Measurements from ENCODE around the gene C1QC.

The C1QC gene

DNA sequence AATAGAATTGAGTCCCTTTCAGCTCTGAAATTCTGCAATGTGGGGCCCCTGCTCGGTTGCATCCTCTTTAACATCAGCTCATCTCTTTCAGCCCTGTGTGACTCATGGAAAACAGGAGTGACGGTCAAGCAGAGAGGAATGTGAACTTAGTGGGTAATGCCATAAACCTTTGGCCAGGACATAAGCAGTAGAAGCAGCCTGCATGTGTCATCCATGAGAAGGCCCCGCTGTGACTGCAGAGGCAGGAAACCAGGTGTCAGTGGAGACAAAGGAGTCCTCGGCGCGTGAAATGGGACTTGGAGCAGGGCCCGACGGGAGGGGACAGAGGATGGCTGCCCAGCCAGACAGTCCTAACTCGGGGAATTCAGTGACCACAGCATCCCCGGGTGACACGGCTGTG is 46.1 kb downstream of the C1QC start:
- intact Hi-C loops (cut with micrococcal nuclease), result no loop called here
- Mint-ChIP-seq H3K9me3 (no peaks in the 10 kb centered on the region), H3K4me1 (ENCODE audit: low read depth) (no peaks in the 10 kb centered on the region), H3K4me3 (no peak overlapping the region), H3K27me3 (peaks cover 14% of the 10 kb centered on the region), H3K27ac (no peak overlapping the region), H3K36me3 (ENCODE audit: low read depth) (no peaks in the 10 kb centered on the region)

DNA sequence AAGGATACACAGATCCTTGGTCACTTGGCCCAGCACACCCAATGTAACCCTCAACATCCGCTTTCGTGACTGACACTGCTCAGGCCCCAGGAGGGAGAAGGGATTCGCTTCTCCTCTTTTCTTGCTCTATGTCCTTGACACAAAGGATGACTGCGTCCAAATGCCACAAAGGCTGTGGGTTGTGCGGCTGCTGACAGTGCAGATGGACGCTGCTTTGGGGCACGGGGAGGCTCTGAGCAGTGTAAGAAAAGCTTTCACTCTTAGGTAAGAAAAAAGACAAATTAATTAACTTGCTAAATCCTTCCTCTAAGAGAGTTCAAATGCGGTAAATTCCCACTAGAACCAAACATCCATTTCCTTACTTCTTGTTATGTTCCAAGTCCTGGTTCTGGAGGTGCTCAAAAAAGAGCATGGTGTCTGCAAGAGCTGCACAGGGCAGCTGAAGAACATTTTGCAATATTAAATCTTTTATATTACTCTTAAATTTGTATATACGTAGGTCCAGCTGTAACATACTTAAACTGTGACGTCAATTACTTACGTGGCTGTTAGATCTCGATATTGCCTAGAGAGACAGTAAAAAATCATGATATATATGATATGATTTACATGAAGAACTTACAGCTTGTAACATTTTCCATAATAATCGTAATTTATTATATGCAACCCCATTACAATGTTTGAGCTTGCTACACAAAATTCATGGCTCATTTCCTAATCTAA is 47.8 kb downstream of the C1QC start:
- H3K27me3 Mint-ChIP-seq, result peaks cover 7% of the 10 kb centered on the region
- intact Hi-C loops (cut with micrococcal nuclease), result no loop called here
- H3K4me1 Mint-ChIP-seq (ENCODE audit: low read depth), result no peaks in the 10 kb centered on the region
- no peak overlapping the region for H3K4me3 Mint-ChIP-seq
- no peaks in the 10 kb centered on the region for H3K9me3 Mint-ChIP-seq
- H3K36me3 Mint-ChIP-seq (ENCODE audit: low read depth), result no peaks in the 10 kb centered on the region
- no peak overlapping the region for H3K27ac Mint-ChIP-seq

DNA sequence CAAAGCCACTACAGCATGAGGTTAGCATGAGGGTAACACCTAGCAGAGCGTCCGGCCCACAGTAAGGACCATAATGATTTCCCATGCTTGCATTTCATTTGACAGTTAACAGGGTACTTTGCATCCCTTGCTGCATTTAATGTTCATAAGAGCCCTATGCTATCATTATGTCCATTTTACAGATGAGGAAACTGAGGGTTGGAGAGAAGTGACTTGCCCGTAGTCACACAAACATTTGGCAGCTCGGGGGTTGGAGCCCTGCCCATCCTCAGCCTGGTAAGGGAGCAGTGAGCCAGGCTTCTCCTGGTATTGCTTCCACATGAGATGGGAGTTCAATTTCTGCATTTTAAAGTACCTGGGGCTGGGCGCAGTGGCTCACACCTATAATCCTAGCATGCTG is 50.7 kb downstream of the C1QC start:
- Mint-ChIP-seq H3K4me3 (no peak overlapping the region), H3K27ac (no peak overlapping the region), H3K9me3 (no peaks in the 10 kb centered on the region), H3K27me3 (peaks cover 3% of the 10 kb centered on the region), H3K36me3 (ENCODE audit: low read depth) (no peaks in the 10 kb centered on the region), H3K4me1 (ENCODE audit: low read depth) (no peaks in the 10 kb centered on the region)
- intact Hi-C loops (cut with micrococcal nuclease), result no loop called here

DNA sequence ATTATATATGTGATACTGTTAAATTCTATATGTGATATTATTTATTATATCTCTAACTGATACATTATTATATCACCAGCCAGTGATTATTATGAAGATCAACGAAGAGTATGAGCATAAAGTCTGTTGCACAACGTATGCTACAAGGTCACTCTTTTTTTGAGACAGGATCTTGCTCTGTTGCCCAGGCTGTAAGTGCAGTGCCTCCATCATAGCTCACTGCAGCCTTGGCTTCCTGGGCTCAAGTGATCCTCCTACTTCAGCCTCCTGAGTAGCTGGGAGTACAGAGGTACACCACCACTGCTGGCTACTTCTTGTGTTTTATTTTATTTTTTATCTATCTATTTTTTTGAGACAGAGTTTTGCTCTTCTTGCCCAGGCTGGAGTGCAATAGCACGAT is 53.2 kb downstream of the C1QC start:
- peaks cover 4% of the 10 kb centered on the region for H3K27me3 Mint-ChIP-seq
- H3K27ac Mint-ChIP-seq, result no peak overlapping the region
- no peaks in the 10 kb centered on the region for H3K9me3 Mint-ChIP-seq
- no peak overlapping the region for H3K4me3 Mint-ChIP-seq
- intact Hi-C loops (cut with micrococcal nuclease), result no loop called here
- no peaks in the 10 kb centered on the region for H3K36me3 Mint-ChIP-seq (ENCODE audit: low read depth)
- H3K4me1 Mint-ChIP-seq (ENCODE audit: low read depth), result no peaks in the 10 kb centered on the region
